Measurements from ENCODE around the gene RAB19.

Gene RAB19

GRCh38 chr7:140369294-140369693, 34.6 kb upstream of the RAB19 start:
- no peak for DNase-seq (ENCODE audit: low read depth)
- no peak overlapping the region for H3K4me3 ChIP-seq (replicated peaks; ENCODE audit: low read depth, low read length)
- TF ChIP-seq CTCF (IDR thresholded peaks at IDR 0.05; ENCODE audit: low read length, missing control alignments), result no peak

- no peak for TF ChIP-seq CTCF (IDR thresholded peaks at IDR 0.05; ENCODE audit: low read length, missing control alignments)
- DNase-seq (ENCODE audit: low read depth), result no peak
- H3K4me3 ChIP-seq (replicated peaks; ENCODE audit: low read depth, low read length), result no peak overlapping the region
Observed at GRCh38 chr7:140375323-140375722, 28.5 kb upstream of the RAB19 start.

GRCh38 chr7:140375892-140376730, 27.7 kb upstream of the RAB19 start:
- TF ChIP-seq CTCF (IDR thresholded peaks at IDR 0.05; ENCODE audit: low read length, missing control alignments), result no peak
- no peak overlapping the region for H3K4me3 ChIP-seq (replicated peaks; ENCODE audit: low read depth, low read length)
- DNase-seq (ENCODE audit: low read depth), result no peak

GRCh38 chr7:140383954-140384713, 19.7 kb upstream of the RAB19 start:
- no peak for DNase-seq (ENCODE audit: low read depth)
- H3K4me3 ChIP-seq (replicated peaks; ENCODE audit: low read depth, low read length), result no peak overlapping the region
- TF ChIP-seq CTCF (IDR thresholded peaks at IDR 0.05; ENCODE audit: low read length, missing control alignments), result no peak

GRCh38 chr7:140384894-140385545, 18.8 kb upstream of the RAB19 start:
- TF ChIP-seq CTCF (IDR thresholded peaks at IDR 0.05; ENCODE audit: low read length, missing control alignments), result no peak
- no peak overlapping the region for H3K4me3 ChIP-seq (replicated peaks; ENCODE audit: low read depth, low read length)
- no peak for DNase-seq (ENCODE audit: low read depth)

GRCh38 chr7:140389445-140389844, 14.4 kb upstream of the RAB19 start:
- H3K4me3 ChIP-seq (replicated peaks; ENCODE audit: low read depth, low read length), result no peak overlapping the region
- DNase-seq (ENCODE audit: low read depth), result no peak
- TF ChIP-seq CTCF (IDR thresholded peaks at IDR 0.05; ENCODE audit: low read length, missing control alignments), result no peak
